ENCODE data around the gene ASPG.

ASPG gene

DNA sequence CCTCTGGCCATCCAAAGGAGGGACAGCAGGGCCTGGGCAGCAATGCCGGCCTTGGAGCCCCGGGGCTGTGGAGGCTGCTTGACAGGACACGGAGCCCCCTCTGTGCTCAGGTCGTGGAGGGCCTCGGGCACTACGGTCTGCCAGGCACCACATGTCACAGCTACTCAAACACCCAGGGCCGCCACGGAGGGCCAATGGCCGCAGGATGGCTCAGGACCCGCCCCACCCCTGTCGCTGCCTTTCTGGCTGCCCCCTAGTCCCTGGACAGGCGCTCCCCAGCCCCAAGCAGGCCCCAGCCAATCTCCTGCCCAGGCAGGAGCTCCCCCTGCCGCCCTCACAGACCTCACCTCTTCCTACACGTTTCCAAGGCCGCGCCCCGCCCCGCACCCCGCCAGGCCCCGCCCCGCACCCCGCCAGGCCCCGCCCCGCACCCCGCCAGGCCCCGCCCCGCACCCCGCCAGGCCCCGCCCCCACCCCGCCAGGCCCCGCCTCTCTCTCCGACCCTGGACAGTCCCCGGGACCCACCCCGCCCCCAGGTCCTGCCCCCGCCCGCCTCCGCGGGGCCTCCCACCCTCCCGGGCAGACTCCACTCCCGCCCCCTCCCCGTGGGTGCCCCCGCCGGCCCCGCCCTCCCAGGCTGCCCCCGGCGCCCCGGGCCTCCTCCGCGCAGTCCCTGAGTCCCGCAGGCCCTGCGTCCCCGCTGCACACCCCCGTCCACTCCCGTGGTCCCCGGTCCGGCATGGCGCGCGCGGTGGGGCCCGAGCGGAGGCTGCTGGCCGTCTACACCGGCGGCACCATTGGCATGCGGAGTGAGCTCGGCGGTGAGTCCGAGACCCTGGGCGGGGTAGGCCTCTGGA, at the start of gene ASPG:
Gene ASPG (plus strand): TSS at position 669 of the 857 bp plus-strand sequence. CDS start 71 bp downstream, at position 740.
- peak; percentile 17 for DNase-seq

DNA sequence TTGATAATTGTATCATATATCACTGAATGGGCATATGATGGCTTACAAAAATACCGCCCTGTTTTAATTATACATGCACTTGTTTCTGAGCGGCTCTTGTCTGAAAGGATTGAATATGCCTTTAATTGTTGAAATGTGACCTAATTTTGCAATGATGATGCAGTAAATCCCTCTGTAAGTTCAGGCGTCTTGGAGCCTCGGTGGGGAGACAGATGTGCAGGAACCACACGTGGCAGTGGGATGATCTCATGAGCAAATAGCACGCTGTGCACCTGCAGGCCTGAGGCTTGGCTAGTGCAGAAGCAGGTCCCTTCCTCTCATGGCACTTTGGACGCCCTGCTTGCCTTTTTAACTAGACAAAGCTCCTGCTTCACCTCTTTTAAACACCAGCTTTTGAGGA, 49.3 kb upstream of the ASPG start:
- DNase-seq, result no peak

DNA sequence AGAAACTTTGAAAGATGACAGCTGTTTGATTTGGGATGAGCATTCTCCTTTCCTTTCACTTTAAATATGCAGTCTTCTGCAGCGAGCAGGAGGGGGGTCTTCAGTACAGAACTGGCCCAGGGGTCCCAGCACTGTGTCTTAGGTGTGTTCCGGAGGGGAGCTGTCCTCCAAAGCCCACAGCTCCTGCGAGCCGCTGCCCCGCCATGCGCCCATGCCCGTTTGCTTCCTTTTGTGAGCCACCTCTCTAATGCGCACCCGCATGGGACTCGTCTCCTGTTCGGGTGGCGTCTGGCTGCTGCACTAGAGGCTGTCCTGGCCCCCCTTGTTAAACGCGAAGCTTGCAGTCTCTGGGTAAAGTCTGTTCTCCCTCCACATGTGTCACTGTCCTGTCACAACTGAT, 48.4 kb upstream of the ASPG start:
- no peak for DNase-seq

DNA sequence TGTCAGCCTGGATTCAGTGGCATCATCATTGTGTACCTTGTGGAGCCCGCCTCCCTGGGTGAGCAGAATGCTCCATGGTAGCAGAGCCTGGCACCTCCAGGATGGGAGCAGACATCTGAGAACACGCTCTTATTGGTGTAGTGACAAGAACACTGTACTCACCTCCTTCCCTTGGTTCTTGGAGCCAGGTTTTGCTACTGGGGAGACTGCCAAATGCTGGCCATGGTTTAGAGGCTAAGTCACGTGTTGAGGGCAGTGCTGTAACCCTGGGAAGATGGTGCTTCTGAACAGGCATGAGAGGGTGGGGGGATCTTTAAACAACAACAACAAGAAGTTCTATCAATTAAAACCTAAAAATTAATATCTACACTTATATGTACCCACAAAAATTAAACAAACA, 47.6 kb upstream of the ASPG start:
- DNase-seq, result no peak

DNA sequence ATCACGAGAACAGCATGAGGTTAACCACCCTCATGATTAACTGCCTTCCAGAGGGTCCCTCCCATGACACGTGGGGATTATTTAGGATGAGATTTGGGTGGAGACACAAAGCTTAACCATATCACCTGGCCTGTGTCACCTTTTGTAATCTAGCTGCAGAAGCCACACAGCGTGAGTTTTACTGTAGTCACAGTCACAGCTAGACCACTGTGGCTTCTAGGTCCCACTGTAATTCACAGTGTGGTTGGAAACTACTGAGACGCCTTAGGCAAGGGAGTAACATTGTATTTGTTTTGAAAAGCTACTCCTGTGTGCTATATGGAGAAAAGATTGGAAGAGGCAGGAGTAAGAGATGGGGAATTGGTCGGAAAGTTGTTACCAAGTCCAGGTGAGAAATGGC, 46.3 kb upstream of the ASPG start:
- DNase-seq, result no peak

DNA sequence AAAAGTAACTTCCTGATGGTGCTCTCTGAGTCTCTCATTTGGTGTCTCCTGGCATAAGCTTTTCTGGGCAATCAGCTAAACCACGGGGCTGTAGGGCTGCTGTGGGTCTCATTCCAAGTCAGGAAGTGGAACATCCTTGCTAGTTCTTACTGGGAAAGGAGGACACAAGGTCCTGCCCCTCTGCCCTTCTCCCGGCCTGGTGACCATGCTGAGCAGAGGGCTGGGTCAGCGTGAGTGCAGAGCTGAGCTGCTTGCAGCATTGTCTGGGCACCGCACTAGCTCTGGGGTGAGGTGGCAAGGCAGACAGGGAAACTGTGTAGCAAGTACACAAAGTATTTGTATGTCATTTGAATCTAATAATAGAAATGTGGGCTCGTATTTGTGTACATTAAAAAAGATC, 45.0 kb upstream of the ASPG start:
- DNase-seq, result no peak

DNA sequence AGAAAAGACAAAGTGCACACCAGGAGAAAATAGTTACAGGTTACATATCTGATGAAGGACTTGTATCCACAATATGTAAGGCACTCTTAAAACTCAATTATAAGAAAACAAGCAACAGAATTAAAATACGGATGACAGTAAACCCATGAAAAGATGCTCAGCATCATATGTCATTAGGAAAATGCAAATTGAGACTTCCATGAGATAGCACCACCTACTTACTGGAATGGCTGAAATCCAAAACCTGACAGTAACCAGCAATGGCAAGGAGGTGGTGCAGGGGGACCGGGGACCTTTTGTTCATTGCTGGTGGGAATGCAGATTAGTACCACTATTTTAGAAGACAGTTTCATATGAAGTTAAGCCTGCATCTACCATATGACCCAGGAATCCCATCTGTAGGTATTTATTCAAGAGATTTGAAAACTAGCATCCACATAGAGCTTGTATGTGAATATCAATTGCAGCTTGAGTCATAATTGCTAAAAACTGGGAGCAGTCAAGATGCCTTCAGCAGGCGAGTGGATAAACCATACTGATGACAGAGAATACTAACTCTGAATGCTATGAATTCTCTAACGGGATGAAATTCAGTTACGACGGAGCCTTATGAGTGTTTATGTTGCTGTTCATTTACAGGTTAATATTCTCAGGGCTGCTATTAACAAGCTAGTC, 43.9 kb upstream of the ASPG start:
- no peak for DNase-seq

DNA sequence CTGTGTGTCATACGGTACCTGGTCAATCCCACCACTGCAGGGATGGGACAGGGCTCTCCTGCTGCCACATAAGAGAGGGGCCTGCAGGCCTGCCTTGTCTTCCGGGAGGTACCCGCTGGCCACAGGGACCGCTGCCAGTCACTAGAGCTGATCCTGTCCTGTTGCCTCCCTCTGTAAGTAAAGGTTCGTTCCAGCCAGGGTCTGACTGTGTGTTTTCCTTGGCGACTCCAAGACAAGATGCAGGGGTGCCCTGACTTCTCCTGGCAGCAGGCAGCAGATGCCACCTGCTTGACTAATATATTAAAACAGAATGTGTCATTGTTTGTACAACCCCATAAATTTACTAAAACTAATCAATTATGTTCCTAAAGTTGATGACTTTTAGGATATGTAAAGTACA, 41.5 kb upstream of the ASPG start:
- no peak for DNase-seq

DNA sequence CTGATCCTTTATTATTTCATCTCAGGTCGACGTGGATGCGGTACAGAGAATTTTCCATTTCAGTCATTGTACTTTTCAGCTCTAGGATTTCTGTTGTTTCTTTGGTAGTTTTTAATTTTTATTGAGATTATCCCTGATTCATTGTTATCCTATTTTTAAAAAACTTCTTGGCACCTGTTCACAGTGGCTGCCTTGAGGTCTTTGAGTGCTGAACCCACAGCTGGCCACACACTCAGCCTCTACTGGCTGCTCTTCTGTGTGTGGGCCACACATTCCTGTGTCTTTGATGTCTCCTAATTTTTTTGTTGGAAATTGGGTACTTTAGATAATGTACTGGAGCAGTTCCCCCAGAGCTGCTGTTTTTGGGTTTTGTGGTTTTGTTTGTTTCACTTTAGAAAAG, 37.7 kb upstream of the ASPG start:
- DNase-seq, result no peak

DNA sequence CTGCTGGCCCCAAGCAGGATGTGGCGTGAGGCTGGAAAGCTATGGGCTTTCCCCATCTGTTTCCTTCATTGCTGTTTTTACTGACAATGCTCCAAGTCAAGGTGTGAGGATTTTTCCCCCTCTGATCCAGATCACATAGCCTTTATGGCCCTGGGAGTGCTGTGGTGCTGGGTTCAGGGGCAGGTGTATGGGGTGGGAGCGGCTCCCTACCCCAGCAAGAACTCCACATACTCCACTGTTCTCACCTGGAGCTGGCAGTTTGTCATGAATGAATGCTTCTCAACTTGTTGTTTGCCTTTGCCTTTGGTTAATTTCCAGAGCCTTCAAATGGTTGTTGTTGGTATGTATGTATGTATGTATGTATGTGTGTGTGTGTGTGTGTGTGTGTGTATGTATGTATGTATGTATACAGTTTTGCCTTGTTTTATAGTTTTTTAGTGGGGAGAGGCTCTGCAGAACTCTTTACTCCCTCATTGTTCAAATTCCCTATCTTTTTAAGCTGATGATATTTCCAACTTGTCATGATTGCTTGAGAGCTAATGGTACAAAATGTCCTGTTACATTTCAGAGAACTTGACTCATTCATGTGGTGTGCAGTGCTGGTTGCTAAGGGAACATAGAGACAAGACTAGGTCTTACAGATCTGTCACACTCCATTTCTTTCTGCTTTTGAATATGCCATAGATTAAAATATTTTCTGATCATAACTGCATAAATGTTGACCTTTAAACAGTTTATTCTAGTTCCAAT, 36.6 kb upstream of the ASPG start:
- DNase-seq, result no peak

DNA sequence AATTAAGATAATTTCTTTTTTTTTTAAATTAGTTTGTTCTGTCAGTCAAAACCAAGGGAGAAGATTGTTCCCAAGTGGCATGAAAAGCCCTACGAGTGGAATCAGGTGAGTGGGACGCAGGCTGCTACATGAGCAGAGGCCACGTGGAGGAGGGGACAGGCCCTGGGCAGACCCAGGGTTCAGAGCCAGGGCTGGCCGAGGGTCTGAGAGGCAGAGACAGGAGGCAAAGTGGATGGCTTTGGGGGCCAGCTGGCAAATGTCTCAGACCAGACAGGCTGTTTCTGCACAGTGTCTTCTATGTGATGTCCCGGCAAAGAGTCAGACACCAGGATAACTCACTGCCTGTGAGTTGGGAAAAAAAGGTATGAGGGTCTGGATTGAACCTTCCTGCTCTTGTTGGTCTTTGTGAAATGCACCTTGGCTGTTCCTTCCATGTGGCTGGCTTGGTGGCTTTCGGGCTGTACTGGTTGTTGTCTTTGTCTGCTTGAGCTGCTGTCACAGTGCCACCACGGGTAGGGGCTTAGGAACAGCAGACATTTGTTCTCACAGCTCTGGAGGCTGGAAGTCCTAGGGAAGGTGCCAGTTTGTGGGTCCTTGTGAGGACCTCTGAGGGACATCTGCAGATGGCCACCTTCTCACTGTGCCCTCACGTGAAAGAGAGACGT, 35.8 kb upstream of the ASPG start:
- no peak for DNase-seq

DNA sequence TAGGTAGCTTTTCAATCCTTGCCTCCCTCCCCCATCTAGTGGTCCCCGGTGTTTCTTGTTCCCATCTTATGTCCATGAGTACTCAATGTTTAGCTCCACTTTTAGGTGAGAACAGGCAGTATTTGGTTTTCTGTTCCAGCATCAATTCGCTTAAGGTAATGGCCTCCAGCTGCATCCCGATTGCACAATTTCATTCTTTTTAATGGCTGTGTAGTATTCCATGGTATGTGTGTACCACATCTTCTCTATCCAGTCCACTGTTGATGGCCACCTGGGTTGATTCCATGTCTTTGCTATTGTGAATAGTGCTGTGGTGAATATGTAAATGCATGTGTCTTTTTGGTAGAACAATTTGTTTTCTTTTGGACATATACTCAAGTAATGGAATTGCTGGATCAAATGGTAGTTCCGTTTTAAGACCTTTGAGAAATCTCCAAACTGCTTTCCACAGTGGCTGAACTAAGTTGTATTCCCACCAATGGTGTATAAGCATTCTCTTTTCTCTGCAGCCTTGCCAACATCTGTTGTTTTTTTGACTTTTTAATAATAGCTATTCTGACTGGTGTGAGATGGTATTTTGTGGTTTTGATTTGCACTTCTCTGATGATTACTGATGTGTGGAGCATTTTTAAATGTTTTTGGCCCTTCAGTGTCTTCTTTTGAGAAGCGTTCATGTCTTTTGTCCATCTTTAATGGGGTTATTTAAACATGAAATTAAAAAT, 34.2 kb upstream of the ASPG start:
- no peak for DNase-seq

DNA sequence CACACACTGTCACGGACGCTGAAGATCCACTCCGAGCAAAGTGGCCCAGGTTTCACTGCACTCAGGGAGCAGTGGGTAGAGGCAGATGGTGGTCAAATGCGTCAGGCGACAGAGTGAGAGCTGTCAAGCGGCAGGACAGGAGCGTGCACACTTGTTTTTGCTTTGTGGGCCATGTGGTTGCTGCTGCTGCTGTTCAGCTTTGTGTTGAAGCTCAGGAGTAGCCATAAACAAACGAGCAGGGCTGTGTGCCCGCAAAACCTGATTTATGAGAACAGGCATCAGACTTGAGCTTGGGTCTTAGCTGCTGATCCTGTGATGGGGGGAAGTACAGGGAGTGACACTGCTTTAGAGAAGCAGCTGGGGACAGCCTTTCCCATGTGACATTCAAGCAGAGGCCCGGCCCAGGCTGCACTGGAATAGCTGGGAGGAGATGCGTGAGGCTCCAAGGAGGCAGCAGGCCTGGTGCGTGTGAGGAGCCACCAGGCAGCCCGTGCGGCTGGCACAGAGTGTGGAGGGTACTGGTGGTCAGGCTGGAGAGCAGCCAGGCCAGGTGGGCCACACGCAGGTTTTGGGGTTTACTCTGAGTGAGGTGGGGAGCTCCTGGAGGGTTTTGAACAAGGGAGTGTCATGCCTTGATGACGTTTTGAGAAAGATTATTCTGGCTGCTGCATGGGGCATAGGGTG, 31.1 kb upstream of the ASPG start:
- no peak for DNase-seq

DNA sequence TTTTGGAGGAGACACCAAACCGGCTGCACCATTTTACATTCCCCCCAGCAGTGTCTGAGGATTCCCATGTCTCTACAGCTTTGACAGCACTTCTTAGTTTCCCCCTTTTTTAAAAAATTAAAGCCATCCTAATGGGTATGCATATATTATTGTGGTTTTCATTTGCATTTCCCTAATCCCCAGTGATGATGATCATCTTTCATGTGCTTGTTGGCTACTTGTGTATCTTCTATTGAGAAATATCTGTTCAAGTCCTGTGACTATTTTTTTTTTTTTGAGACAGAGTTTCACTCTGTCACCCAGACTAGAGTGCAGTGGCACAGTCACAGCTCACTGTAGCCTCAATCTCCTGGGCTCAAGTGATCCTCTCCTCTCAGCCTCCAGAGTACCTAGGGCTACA, 23.2 kb upstream of the ASPG start:
- DNase-seq, result no peak

DNA sequence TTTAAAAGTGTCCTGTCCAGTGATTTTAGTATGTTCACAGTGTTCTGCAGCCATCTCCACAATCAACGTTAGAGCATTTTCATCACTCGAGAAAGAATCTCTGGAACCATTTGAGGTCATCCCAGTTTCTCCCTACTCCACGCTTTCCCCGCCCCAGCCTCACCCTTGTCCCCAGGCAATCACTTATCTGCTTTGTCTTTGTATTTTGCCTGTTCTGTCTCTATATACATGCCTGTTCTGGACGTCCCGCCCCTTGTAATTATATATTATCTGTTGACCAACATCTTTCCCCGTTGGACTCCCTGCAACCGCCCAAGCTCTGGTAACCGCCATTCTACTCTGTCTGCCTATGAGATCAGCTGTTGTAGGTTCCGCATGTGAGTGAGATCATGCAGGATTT, 21.5 kb upstream of the ASPG start:
- DNase-seq, result no peak

DNA sequence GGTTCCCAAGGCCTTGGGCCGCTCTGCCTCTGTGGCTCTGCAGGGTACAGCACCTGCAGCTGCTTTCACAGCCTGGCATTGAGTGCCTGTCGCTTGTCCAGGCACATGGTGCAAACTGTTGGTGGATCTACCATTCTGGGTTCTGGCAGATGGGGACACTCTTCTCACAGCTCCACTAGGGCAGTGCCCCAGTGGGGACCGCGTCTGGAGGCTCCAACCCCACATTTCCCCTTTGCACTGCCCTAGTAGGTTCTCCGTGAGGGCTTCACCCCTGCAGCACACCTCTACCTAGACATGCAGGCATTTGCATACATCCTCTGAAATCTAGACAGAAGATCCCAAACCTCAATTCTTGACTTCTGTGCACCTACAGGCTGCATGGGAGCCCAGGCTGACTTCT, 19.2 kb upstream of the ASPG start:
- no peak for DNase-seq

DNA sequence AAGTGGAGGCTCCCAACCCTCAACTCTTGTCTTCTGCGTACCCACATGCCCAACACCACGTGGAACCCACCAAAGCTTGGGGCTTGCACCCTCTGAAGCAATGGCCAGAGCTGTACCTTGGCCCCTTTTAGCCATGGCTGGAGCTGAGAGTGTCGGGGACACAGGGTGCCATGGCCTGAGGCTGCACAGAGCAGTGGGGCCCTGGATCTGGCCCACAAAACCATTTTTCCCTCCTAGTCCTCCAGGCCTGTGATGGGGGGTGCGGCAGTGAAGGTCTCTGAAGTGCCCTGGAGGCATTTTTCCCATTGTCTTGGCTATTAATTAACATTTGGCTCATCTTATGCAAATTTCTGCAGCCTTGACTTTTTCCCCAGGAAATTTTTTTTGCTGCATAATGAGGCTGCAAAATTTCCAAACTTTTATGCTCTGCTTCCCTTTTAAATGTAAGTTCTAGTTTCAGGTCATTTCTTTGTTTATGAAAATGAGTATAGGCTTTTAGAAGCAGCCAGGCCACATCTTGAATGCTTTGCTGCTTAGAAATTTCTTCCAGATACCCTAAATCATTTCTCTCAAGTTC, 18.7 kb upstream of the ASPG start:
- no peak for DNase-seq

DNA sequence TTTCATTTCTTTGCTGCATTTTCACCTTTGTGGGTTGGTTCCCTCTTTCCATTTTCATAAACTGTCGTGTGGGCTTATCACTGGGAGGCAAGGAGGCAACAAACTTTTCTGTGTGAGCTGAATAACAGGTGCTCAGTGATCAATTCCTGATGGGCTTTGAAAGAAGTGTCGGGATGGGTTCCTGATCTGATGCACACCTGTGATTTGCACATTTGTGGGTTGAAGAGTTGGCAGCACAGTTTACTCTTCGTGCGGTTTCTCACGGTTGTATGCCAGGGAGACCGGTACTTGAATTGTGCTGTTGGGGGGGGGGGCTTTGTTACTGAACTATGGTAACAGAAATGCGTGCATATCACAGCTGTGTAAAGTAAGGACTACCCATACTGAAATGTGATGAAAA, 16.0 kb upstream of the ASPG start:
- no peak for DNase-seq

DNA sequence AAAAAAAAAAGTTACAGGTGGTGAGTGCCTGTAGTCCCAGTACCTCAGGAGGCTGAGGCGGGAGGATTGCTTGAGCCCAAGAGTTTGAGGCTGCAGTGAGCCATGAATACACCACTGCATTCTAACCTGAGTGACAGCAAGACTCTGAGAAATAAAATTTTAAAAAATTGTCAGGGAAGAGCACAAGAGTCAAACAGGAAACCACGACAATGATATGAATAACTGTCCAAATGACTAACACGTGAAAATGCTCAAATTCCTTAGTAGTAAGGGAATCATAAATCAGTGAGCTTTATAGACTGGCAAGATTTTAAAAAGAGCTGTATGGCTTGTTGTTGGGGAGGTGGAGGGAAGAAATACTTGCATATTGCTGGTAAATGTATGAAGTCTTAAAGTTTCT, 12.9 kb upstream of the ASPG start:
- DNase-seq, result no peak

DNA sequence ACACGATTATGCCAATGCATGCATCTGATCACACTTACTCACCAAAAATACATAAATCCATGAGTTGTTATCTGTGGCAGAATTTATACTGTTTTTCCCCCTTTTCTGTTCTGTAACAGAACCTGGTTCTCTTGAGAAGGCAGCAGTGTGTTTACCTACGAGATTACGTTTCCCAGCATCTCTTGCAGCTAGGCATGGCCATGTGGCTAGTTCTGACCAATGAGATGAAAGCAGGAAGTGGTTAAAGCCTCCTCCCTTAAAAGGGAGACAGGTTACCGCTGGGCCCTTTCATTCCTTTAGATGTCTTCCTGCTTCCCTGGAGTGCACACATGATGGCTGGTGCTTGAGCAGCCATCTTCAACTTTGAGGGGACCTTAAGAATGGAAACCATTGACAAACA, 11.7 kb upstream of the ASPG start:
- no peak for DNase-seq

DNA sequence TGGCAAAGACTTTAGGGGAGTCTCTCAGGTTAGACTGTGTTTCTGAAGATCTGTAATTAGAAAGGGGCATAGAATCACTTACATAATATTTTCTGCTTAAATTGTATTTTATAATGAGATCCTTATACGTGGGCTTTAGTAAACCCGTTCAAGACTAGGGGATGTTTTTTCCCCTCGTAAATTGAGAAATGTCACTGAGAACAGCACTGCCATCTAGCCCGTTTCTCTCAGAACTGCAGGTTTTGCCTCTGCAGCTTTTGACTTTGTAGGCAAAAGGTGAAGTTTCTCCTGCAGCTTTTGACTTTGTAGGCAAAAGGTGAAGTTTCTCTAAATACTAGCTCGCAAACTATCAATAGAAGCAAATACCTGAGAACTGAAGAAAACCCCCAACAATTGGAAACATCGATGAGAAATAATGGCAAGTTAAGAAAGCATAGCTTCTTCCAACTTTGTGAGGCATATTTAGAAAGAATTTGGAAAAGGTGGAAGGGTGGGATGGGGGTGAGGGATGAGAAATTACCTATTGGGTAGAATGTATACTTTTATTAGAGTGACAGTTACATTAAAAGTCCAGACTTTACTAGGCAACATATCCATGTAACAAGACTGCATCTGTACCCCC, 9.9 kb upstream of the ASPG start:
- no peak for DNase-seq
